Measurements from ENCODE around the gene CD27. TPM values are rescaled to one million over a fixed set of nuclear protein-coding genes. Genes with fewer than 3 reads are reported as not detected.
"Not testable (repeated sequence)": the region's sequence is repeated elsewhere in the genome, so short reads cannot be mapped to it uniquely, and the experiment has no call there.

The CD27 gene
- total RNA-seq, 1 donor from 2014 or later, result not detected

DNA sequence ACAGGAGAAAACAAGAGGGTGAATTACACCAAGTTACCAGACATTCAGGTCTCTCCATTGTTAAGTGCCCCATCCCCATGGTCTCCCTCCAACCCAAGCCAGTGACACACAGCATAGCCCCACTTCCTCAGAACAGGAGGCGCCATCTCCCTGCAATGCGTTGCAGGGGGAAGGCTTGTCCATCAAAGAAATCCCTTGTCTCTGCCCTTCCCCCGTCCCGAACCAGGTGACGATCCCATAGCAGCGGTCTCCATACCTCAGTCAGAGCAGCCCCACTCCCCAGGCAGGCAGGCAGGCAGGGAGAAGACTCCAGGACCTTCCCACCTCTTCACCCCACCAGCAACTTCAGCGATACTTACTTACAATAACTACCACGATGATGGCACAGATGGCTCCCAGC is 19.8 kb downstream of the CD27 start:
- no peaks in the 10 kb centered on the region for H3K27me3 Mint-ChIP-seq (ENCODE audit: low read depth)
- H3K9me3 Mint-ChIP-seq (ENCODE audit: low read depth), result no peaks in the 10 kb centered on the region
- H3K36me3 Mint-ChIP-seq (ENCODE audit: low read depth), result peaks cover 26% of the 10 kb centered on the region
- no peak for DNase-seq (ENCODE audit: low spot score)
- H3K4me1 Mint-ChIP-seq (ENCODE audit: low read depth), result peaks cover 16% of the 10 kb centered on the region
- TF ChIP-seq, protein P1, sequence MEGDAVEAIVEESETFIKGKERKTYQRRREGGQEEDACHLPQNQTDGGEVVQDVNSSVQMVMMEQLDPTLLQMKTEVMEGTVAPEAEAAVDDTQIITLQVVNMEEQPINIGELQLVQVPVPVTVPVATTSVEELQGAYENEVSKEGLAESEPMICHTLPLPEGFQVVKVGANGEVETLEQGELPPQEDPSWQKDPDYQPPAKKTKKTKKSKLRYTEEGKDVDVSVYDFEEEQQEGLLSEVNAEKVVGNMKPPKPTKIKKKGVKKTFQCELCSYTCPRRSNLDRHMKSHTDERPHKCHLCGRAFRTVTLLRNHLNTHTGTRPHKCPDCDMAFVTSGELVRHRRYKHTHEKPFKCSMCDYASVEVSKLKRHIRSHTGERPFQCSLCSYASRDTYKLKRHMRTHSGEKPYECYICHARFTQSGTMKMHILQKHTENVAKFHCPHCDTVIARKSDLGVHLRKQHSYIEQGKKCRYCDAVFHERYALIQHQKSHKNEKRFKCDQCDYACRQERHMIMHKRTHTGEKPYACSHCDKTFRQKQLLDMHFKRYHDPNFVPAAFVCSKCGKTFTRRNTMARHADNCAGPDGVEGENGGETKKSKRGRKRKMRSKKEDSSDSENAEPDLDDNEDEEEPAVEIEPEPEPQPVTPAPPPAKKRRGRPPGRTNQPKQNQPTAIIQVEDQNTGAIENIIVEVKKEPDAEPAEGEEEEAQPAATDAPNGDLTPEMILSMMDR (IDR thresholded peaks at IDR 0.05), result no peak
- H3K4me3 Mint-ChIP-seq (ENCODE audit: unreplicated experiment), result no peak overlapping the region
- H3K27ac Mint-ChIP-seq (ENCODE audit: unreplicated experiment), result no peak overlapping the region

- TF ChIP-seq, protein P1 (IDR thresholded peaks at IDR 0.05), result peak; percentile 85
- Mint-ChIP-seq H3K27ac (ENCODE audit: unreplicated experiment) (no peak overlapping the region), H3K4me1 (ENCODE audit: low read depth) (peaks cover 21% of the 10 kb centered on the region), H3K27me3 (ENCODE audit: low read depth) (no peaks in the 10 kb centered on the region), H3K9me3 (ENCODE audit: low read depth) (no peaks in the 10 kb centered on the region), H3K36me3 (ENCODE audit: low read depth) (peaks cover 26% of the 10 kb centered on the region), H3K4me3 (ENCODE audit: unreplicated experiment) (no peak overlapping the region)
- DNase-seq (ENCODE audit: low spot score), result no peak
Measured at GRCh38 chr12:6465467-6466183, 20.9 kb downstream of the CD27 start.

GRCh38 chr12:6466184-6466573 is 21.4 kb downstream of the CD27 start:
- no peak overlapping the region for H3K27ac Mint-ChIP-seq (ENCODE audit: unreplicated experiment)
- H3K36me3 Mint-ChIP-seq (ENCODE audit: low read depth), result peaks cover 21% of the 10 kb centered on the region
- no peak for DNase-seq (ENCODE audit: low spot score)
- no peaks in the 10 kb centered on the region for H3K27me3 Mint-ChIP-seq (ENCODE audit: low read depth)
- TF ChIP-seq, protein P1 (IDR thresholded peaks at IDR 0.05), result no peak
- peaks cover 23% of the 10 kb centered on the region for H3K4me1 Mint-ChIP-seq (ENCODE audit: low read depth)
- H3K9me3 Mint-ChIP-seq (ENCODE audit: low read depth), result no peaks in the 10 kb centered on the region
- no peak overlapping the region for H3K4me3 Mint-ChIP-seq (ENCODE audit: unreplicated experiment)

GRCh38 chr12:6466751-6467150 is 22.0 kb downstream of the CD27 start:
- not testable (repeated sequence) for H3K4me3 Mint-ChIP-seq (ENCODE audit: unreplicated experiment); H3K27me3 Mint-ChIP-seq (ENCODE audit: low read depth); DNase-seq (ENCODE audit: low spot score); H3K9me3 Mint-ChIP-seq (ENCODE audit: low read depth); H3K27ac Mint-ChIP-seq (ENCODE audit: unreplicated experiment)
- Mint-ChIP-seq H3K36me3 (ENCODE audit: low read depth) (peaks cover 17% of the 10 kb centered on the region), H3K4me1 (ENCODE audit: low read depth) (peaks cover 26% of the 10 kb centered on the region)

DNA sequence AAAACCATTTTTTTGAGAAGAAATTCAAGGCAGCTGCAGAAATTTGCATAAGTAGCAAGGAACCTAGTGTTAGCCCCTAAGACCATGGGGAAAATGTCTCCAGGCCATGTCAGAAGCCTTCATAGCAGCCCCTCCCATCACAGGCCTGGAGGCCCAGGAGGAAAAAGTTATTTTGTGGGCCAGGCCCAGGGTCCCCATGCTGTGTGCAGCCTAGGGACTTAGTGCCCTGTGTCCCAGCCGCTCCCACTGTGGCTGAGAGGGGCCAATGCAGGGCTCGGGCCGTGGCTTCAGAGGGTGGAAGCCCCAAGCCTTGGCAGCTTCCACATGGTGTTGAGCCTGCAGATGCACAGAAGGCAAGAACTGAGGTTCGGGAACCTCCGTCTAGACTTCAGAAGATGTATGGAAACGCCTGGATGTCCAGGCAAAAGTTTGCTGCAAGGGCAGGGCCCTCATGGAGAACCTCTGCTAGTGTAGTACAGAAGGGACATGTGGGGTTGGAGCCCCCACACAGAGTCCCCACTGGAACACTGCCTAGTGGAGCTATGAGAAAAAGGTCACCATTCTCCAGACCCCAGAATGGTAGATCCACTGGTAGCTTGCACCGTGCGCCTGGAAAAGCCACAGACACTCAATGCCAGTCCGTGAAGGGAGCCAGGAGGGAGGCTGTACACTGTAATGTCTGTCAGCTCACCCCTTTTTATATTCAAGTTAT is 23.0 kb downstream of the CD27 start:
- H3K4me1 Mint-ChIP-seq (ENCODE audit: low read depth), result peaks cover 26% of the 10 kb centered on the region
- H3K27ac Mint-ChIP-seq (ENCODE audit: unreplicated experiment); H3K9me3 Mint-ChIP-seq (ENCODE audit: low read depth); H3K4me3 Mint-ChIP-seq (ENCODE audit: unreplicated experiment); DNase-seq (ENCODE audit: low spot score); H3K27me3 Mint-ChIP-seq (ENCODE audit: low read depth): not testable (repeated sequence)
- peaks cover 11% of the 10 kb centered on the region for H3K36me3 Mint-ChIP-seq (ENCODE audit: low read depth)

DNA sequence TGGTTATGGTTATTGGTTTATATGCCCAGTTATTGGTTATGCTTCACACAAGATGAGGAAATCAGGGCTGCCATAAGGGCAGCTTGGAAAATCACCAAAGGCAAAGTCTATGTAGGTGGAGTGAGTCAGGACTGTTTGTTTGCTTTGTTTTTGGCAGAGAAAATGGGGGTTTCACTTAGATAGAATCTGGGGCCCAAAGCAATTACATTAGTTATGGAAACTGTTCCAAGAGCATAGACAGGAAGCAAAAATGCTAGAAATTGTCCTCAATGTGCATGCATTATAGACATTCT is 23.5 kb downstream of the CD27 start:
- no peak overlapping the region for H3K27ac Mint-ChIP-seq (ENCODE audit: unreplicated experiment)
- H3K36me3 Mint-ChIP-seq (ENCODE audit: low read depth), result peaks cover 11% of the 10 kb centered on the region
- no peaks in the 10 kb centered on the region for H3K9me3 Mint-ChIP-seq (ENCODE audit: low read depth)
- no peak for DNase-seq (ENCODE audit: low spot score)
- H3K4me1 Mint-ChIP-seq (ENCODE audit: low read depth), result peaks cover 26% of the 10 kb centered on the region
- H3K27me3 Mint-ChIP-seq (ENCODE audit: low read depth), result no peaks in the 10 kb centered on the region
- no peak overlapping the region for H3K4me3 Mint-ChIP-seq (ENCODE audit: unreplicated experiment)
- TF ChIP-seq, protein P1 (IDR thresholded peaks at IDR 0.05), result no peak
